ENCODE results near the gene MTHFD1. TPM values are rescaled to one million over a fixed set of nuclear protein-coding genes. Genes with fewer than 3 reads are reported as not detected.

MTHFD1 gene
- total and polyA plus RNA-seq, 10 donors, result 17.6 to 65.9 (median 29.7) TPM

GRCh38 chr14:64417055-64417770 is 29.1 kb downstream of the MTHFD1 start:
- no peaks in the 10 kb centered on the region for H3K4me1 ChIP-seq
- intact Hi-C loops (cut with DNase I; ENCODE audit: low total_unique reads), result no loop called here
- no peaks in the 10 kb centered on the region for H3K27me3 ChIP-seq (replicated peaks in 1 of 7)
- peaks cover 0 to 98% (median 62%) of the 10 kb centered on the region in 6 donors for H3K36me3 ChIP-seq
- TF ChIP-seq POLR2AphosphoS5 (IDR thresholded peaks at IDR 0.05), result no peak
- TF ChIP-seq, protein P1, sequence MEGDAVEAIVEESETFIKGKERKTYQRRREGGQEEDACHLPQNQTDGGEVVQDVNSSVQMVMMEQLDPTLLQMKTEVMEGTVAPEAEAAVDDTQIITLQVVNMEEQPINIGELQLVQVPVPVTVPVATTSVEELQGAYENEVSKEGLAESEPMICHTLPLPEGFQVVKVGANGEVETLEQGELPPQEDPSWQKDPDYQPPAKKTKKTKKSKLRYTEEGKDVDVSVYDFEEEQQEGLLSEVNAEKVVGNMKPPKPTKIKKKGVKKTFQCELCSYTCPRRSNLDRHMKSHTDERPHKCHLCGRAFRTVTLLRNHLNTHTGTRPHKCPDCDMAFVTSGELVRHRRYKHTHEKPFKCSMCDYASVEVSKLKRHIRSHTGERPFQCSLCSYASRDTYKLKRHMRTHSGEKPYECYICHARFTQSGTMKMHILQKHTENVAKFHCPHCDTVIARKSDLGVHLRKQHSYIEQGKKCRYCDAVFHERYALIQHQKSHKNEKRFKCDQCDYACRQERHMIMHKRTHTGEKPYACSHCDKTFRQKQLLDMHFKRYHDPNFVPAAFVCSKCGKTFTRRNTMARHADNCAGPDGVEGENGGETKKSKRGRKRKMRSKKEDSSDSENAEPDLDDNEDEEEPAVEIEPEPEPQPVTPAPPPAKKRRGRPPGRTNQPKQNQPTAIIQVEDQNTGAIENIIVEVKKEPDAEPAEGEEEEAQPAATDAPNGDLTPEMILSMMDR (IDR thresholded peaks at IDR 0.05 in 8 of 11, conservative IDR thresholded peaks at IDR 0.05 in 3 of 11), result no peak
- no peak for TF ChIP-seq POLR2A (IDR thresholded peaks at IDR 0.05)
- H3K4me3 ChIP-seq, result no peak overlapping the region
- H3K9me3 ChIP-seq, result no peaks in the 10 kb centered on the region
- WGBS, 5 donors, result 90 to 94% (median 93%) methylated on average over 5 of the region's 5 CpGs
- no peak for DNase-seq
- H3K27ac ChIP-seq, result no peak overlapping the region

DNA sequence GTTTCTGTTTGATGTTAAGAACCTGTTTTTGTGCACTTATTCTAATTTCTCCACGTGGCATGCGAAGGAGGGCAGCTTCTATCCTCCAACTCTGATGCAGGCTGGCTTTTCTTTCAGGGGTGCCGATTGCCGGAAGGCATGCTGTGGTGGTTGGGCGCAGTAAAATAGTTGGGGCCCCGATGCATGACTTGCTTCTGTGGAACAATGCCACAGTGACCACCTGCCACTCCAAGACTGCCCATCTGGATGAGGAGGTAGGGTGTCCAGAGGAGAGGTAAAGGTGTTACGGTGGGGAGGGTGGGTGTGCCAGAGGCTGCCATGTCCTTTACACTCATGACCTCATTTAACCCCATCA is 29.6 kb downstream of the MTHFD1 start:
- Histone ChIP-seq H3K4me1 (no peaks in the 10 kb centered on the region), H3K9me3 (no peaks in the 10 kb centered on the region), H3K4me3 (no peak overlapping the region), H3K36me3 (peaks cover 0 to 98% (median 63%) of the 10 kb centered on the region in 6 donors), H3K27me3 (replicated peaks in 1 of 7) (no peaks in the 10 kb centered on the region), H3K27ac (no peak overlapping the region)
- 95 to 99% (median 97%) methylated on average over 7 of the region's 7 CpGs for WGBS, 5 donors
- no peak for DNase-seq
- TF ChIP-seq POLR2AphosphoS5 (IDR thresholded peaks at IDR 0.05) (no peak), POLR2A (IDR thresholded peaks at IDR 0.05) (no peak)
- TF ChIP-seq, protein P1 (IDR thresholded peaks at IDR 0.05 in 8 of 11, conservative IDR thresholded peaks at IDR 0.05 in 3 of 11), result no peak
- intact Hi-C loops (cut with DNase I; ENCODE audit: low total_unique reads), result no loop called here

GRCh38 chr14:64419003-64419402 is 30.9 kb downstream of the MTHFD1 start:
- Histone ChIP-seq H3K4me3 (no peak overlapping the region), H3K4me1 (no peaks in the 10 kb centered on the region), H3K27ac (no peak overlapping the region), H3K9me3 (no peaks in the 10 kb centered on the region), H3K36me3 (peaks cover 0 to 98% (median 57%) of the 10 kb centered on the region in 6 donors), H3K27me3 (replicated peaks in 1 of 7) (no peaks in the 10 kb centered on the region)
- TF ChIP-seq POLR2A (IDR thresholded peaks at IDR 0.05) (no peak), POLR2AphosphoS5 (IDR thresholded peaks at IDR 0.05) (no peak)
- TF ChIP-seq, protein P1 (IDR thresholded peaks at IDR 0.05 in 8 of 11, conservative IDR thresholded peaks at IDR 0.05 in 3 of 11), result no peak
- no peak for DNase-seq
- WGBS, 5 donors, result 92 to 95% (median 94%) methylated on average over 7 of the region's 7 CpGs
- intact Hi-C loops (cut with DNase I; ENCODE audit: low total_unique reads), result no loop called here

GRCh38 chr14:64421166-64421565 is 33.0 kb downstream of the MTHFD1 start:
- TF ChIP-seq POLR2A (IDR thresholded peaks at IDR 0.05), result no peak
- TF ChIP-seq POLR2AphosphoS5 (IDR thresholded peaks at IDR 0.05), result no peak
- TF ChIP-seq, protein P1 (IDR thresholded peaks at IDR 0.05 in 8 of 11, conservative IDR thresholded peaks at IDR 0.05 in 3 of 11), result no peak
- DNase-seq, result no peak
- peaks cover 0 to 100% (median 60%) of the 10 kb centered on the region in 6 donors for H3K36me3 ChIP-seq
- no peak overlapping the region for H3K4me3 ChIP-seq
- 60 to 76% (median 66%) methylated on average over 8 of the region's 8 CpGs for WGBS, 5 donors
- H3K9me3 ChIP-seq, result no peaks in the 10 kb centered on the region
- intact Hi-C loops (cut with DNase I; ENCODE audit: low total_unique reads), result no loop called here
- H3K4me1 ChIP-seq, result no peaks in the 10 kb centered on the region
- H3K27me3 ChIP-seq (replicated peaks in 1 of 7), result no peaks in the 10 kb centered on the region
- H3K27ac ChIP-seq, result no peak overlapping the region

Data from spleen (tissue), 11 donors.